NCI-H187 (cell line): ENCODE measurements around the gene COL6A1.

ENCODE experiments used
- DNase-seq, 2 experiments: peaks; one replicate each; lab custom pipeline; 2025; lab: John Stamatoyannopoulos, UW

Gene COL6A1

GRCh38 chr21:46051821-46052675 is 70.5 kb downstream of the COL6A1 start:
- DNase-seq: no peak

- DNase-seq: no peak
These were observed 71.4 kb downstream of the COL6A1 start for GRCh38 chr21:46052703-46053651.

- no peak for DNase-seq
These were observed 72.5 kb downstream of the COL6A1 start for GRCh38 chr21:46054031-46054430.

- no peak for DNase-seq
These were observed 72.9 kb downstream of the COL6A1 start for GRCh38 chr21:46054451-46054881.
